Endothelial cell of umbilical vein (primary cell): ENCODE data around the gene STARD3NL. TPM values are rescaled to one million over a fixed set of nuclear protein-coding genes. Genes with fewer than 3 reads are reported as not detected.
A peak's percentile ranks its signal among the peaks of the same experiment; 100 is the strongest.

Experiments
- BruUV-seq: library from RNA; stranded (reverse); fragments of 400-500 nt; replicated peaks from 2 replicates; lab custom pipeline; 2021; lab: Mats Ljungman, UMichigan
- CTCF ChIA-PET: fragments of 300-600, 350-600 bp; sonication (Branson Sonifier 250); formaldehyde crosslinking; loops from one replicate; lab custom pipeline; 2021; ENCODE audit warnings: antibody characterized with exemption, inconsistent platforms; lab: Charles Lee
- POLR2A ChIA-PET: fragments of 300-600, 350-600 bp; sonication (Branson Sonifier 250); formaldehyde crosslinking; loops from one replicate; lab custom pipeline; 2021; ENCODE audit warnings: antibody characterized with exemption, inconsistent platforms; lab: Charles Lee
- DNase-seq: peaks from one replicate; pipeline ENCODE4 v3.0.0-alpha.2; 2011; ENCODE audit warnings: low read depth, low spot score
- FAIRE-seq: peaks from 2 replicates; lab custom pipeline; 2011; peaks lifted over from hg19 to GRCh38; lab: Jason Lieb, UNC
- H2AFZ ChIP-seq: 2 replicates; pipeline ENCODE4 v1.6.0; 2012; ENCODE audit warnings: low read depth, low read length, control low read depth, inconsistent platforms
- H3K27ac ChIP-seq: 2 replicates; pipeline ENCODE4 v1.5.1; 2011; ENCODE audit warnings: low read depth, mild to moderate bottlenecking, control low read depth, low read length, moderate library complexity; ENCODE audit not compliant: insufficient read depth
- H3K27me3 ChIP-seq, 2 experiments: 2 replicates each; pipeline versions ENCODE4 v1.6.0 to v1.6.1; 2011; ENCODE audit warnings: low read length in 2 of 2, mixed read lengths in 1 of 2; ENCODE audit not compliant: control insufficient read depth in 2 of 2, insufficient read depth in 2 of 2
- H3K36me3 ChIP-seq, 2 experiments: 2 replicates in 1 of 2; 3 replicates in 1 of 2; pipeline ENCODE4 v1.5.1; 2011; ENCODE audit warnings: low read length in 2 of 2, mild to moderate bottlenecking in 1 of 2, moderate library complexity in 1 of 2; ENCODE audit not compliant: control insufficient read depth in 2 of 2, insufficient read depth in 2 of 2; ENCODE audit errors: extremely low read depth in 1 of 2
- H3K4me1 ChIP-seq: 3 replicates; pipeline ENCODE4 v1.5.1; 2011; ENCODE audit warnings: mild to moderate bottlenecking, low read length; ENCODE audit not compliant: control insufficient read depth, insufficient read depth; ENCODE audit errors: extremely low read depth
- H3K4me2 ChIP-seq: 2 replicates; pipeline ENCODE4 v1.6.1; 2011; ENCODE audit warnings: low read length, control low read depth, mixed read lengths; ENCODE audit not compliant: insufficient read depth
- H3K4me3 ChIP-seq, 3 experiments: fragments of 200-600 bp in 1 of 3; sonication (generic), shearing (Covaris generic) in 1 of 3; replicated peaks in 1 of 3; 2 replicates each; pipeline ENCODE4 v1.5.1; 2011 to 2016; ENCODE audit warnings: control low read depth in 3 of 3, low read length in 3 of 3, mild to moderate bottlenecking in 2 of 3, inconsistent platforms in 1 of 3, low read depth in 1 of 3, moderate library complexity in 1 of 3; ENCODE audit not compliant: insufficient read depth in 1 of 3
- H3K79me2 ChIP-seq: 2 replicates; pipeline ENCODE4 v1.6.0; 2012; ENCODE audit warnings: low read length, inconsistent platforms; ENCODE audit not compliant: control insufficient read depth, insufficient read depth
- H3K9ac ChIP-seq: replicated peaks from 2 replicates; pipeline ENCODE3; 2011; ENCODE audit warnings: low read length, control low read depth; ENCODE audit not compliant: insufficient read depth; ENCODE audit errors: extremely low read depth
- H3K9me1 ChIP-seq: replicated peaks from 3 replicates; pipeline ENCODE4 v1.6.0; 2011; ENCODE audit warnings: mild to moderate bottlenecking, low read length; ENCODE audit not compliant: control insufficient read depth, insufficient read depth; ENCODE audit errors: extremely low read depth
- H3K9me3 ChIP-seq: replicated peaks from 2 replicates; pipeline ENCODE4 v1.5.1; 2012; ENCODE audit warnings: low read length, inconsistent platforms; ENCODE audit not compliant: control insufficient read depth, insufficient read depth
- H4K20me1 ChIP-seq: replicated peaks from 2 replicates; pipeline ENCODE3; 2011; ENCODE audit warnings: mild to moderate bottlenecking, low read length; ENCODE audit not compliant: control insufficient read depth, insufficient read depth; ENCODE audit errors: extremely low read depth
- EZH2 ChIP-seq: IDR thresholded peaks from 2 replicates; pipeline ENCODE4 v1.6.1; 2012; ENCODE audit warnings: borderline replicate concordance, low read depth, mild to moderate bottlenecking, moderate library complexity, low read length, inconsistent platforms; ENCODE audit not compliant: severe bottlenecking
- FOS ChIP-seq: IDR thresholded peaks from 2 replicates; pipeline ENCODE4 v1.6.1; 2011; ENCODE audit warnings: mild to moderate bottlenecking, low read length, moderate library complexity, borderline replicate concordance; ENCODE audit not compliant: insufficient read depth
- GATA2 ChIP-seq: IDR thresholded peaks from 2 replicates; pipeline ENCODE4 v1.7.0; 2011; ENCODE audit warnings: low read depth, mild to moderate bottlenecking, moderate library complexity, mixed read lengths, low read length; ENCODE audit not compliant: insufficient read length, insufficient read depth
- JUN ChIP-seq: IDR thresholded peaks from 2 replicates; pipeline ENCODE4 v1.6.1; 2011; ENCODE audit warnings: borderline replicate concordance, low read depth; ENCODE audit not compliant: insufficient read length, insufficient read depth
- MYC ChIP-seq: IDR thresholded peaks from one replicate; pipeline ENCODE4 v1.6.1; 2011; ENCODE audit warnings: mild to moderate bottlenecking, low read depth, low read length
- POLR2A ChIP-seq: IDR thresholded peaks from 2 replicates; pipeline ENCODE4 v1.6.1; 2012; ENCODE audit warnings: low read depth, mild to moderate bottlenecking, control low read depth, low read length
- POLR2AphosphoS5 ChIP-seq: IDR thresholded peaks from 2 replicates; pipeline ENCODE4 v1.6.1; 2012; ENCODE audit warnings: low read depth, mild to moderate bottlenecking, control low read depth, low read length, moderate library complexity; ENCODE audit not compliant: insufficient read depth
- dilution Hi-C: fragments of 300-500 bp; cut with MboI; formaldehyde crosslinking; loops from one replicate; pipeline ENCODE4 v1.15.0; 2019; ENCODE audit warnings: low sequenced_read_pairs; ENCODE audit not compliant: extremely low pct_ligation_motif_present
- intact Hi-C: fragments of 100-400 bp; cut with micrococcal nuclease; formaldehyde crosslinking; loops from one replicate; pipeline ENCODE4 v1.10.0; 2022
- polyA plus RNA-seq, 4 experiments: library from polyadenylated mRNA; depleted of rRNA in 3 of 4; stranded (reverse) in 3 of 4; unstranded in 1 of 4; fragments of >200 nt; gene quantifications; 2 replicates each; pipeline versions ENCODE4 v1.2.1 to v1.2.3, GENCODE V29; 2011 to 2012; ENCODE audit warnings: missing spikeins in 1 of 4
- total RNA-seq: library from RNA; stranded (reverse); gene quantifications from 2 replicates; pipeline ENCODE4 v1.2.3, GENCODE V29; 2021
- TF ChIP-seq, protein P1 (sequence below): IDR thresholded peaks from 2 replicates; pipeline ENCODE4 v1.6.1; 2011; ENCODE audit not compliant: insufficient read depth, insufficient read length
- TF ChIP-seq, protein P2 (sequence below), 2 donors: IDR thresholded peaks; 1 replicate in 1 of 2; 2 replicates in 1 of 2; pipeline ENCODE4 v1.5.1; 2011; ENCODE audit warnings: low read length in 2 of 2, mild to moderate bottlenecking in 2 of 2, moderate library complexity in 2 of 2, control low read depth in 1 of 2, inconsistent platforms in 1 of 2, low read depth in 1 of 2; ENCODE audit not compliant: insufficient read depth in 1 of 2; ENCODE audit errors: extremely low read depth in 1 of 2

Gene STARD3NL
- total and polyA plus RNA-seq, 2 donors (not counting 3 experiments of a cell fraction or from before 2014, with no cell fraction given): 52.8 to 73.6 TPM

DNA sequence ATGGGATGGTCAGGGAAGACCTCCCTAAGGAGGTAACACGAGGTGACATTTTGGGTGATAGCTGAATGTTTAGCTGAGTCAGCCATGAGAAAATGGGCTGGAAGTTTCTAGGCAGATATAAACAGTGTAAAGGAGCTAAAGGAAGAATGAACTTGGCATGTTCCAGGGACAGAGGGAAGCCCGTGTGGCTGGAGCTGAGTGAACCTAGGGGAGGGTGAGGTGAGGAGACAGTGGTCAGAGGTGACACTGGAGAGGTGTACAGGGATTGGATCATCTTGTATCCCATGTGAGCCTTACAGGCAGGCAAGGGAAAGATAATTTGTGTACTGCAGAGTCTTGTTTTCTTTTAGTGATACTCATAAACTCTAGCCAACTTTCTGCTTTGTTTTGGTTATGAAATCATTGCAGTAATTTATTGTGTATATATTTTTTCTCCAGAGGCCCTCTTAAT lies 1.8 kb downstream of the STARD3NL start:
- Histone ChIP-seq H3K27me3 (peaks cover 0 to 4% of the 10 kb centered on the region in 2 experiments), H4K20me1 (peaks cover 3% of the 10 kb centered on the region), H3K4me1 (peaks cover 34% of the 10 kb centered on the region), H3K27ac (peak overlapping the region; percentile 88), H3K79me2 (peaks cover 58% of the 10 kb centered on the region), H3K9me3 (no peaks in the 10 kb centered on the region), H3K9ac (peak overlapping the region; percentile 25), H3K36me3 (peaks cover 0 to 9% of the 10 kb centered on the region in 2 experiments), H3K4me3 (peak overlapping the region in 2 of 3 experiments; percentile 25 to 88), H2AFZ (no peak overlapping the region), H3K9me1 (no peaks in the 10 kb centered on the region), H3K4me2 (peak overlapping the region; percentile 94)
- ChIA-PET CTCF (interaction anchor here (1.1 to 5.7 kb wide), 8 partner anchors 14 to 194 kb away, joined by 3 to 62 read pairs (median 4); no protein-coding TSS in a partner anchor), POLR2A (interaction anchor here (1.3 kb wide), 1 partner anchor 36 kb away, joined by 3 read pairs; no protein-coding TSS in a partner anchor)
- no TSS peak for BruUV-seq
- dilution Hi-C loops (no loop called here), intact Hi-C loops (loop anchor here (2.0 kb wide), 1 partner anchor 139 kb away; no protein-coding TSS in a partner anchor)
- DNase-seq (peak; percentile 80), FAIRE-seq (no peak)
- TF ChIP-seq POLR2AphosphoS5: no peak
- TF ChIP-seq JUN: no peak
- TF ChIP-seq POLR2A: peak; percentile 35

DNA sequence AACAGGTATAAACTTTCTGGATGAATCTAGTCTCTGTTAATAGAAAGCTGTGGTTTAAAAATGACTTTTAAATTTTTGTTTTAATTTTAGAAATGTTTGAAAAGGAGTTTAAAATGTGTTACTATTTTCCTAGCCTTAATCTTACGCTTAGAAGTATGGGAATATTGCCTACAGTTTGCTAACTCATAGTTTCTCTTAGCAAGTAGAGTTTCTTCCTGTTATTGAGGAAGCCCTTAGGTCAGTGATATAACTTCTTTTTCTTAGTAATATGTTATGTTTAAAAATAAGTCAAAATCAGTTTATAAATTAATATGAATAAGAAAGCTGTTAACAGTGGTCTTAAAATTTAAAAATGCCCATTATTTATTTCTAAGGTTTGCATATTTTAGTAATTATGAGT lies 3.1 kb downstream of the STARD3NL start:
- intact Hi-C loops (no loop called here), dilution Hi-C loops (no loop called here)
- POLR2A ChIA-PET: no interaction called here
- peak; percentile 56 for DNase-seq
- CTCF ChIA-PET: interaction anchor here (0.9 to 5.7 kb wide), 4 partner anchors 15 to 187 kb away, joined by 3 to 62 read pairs (median 16); no protein-coding TSS in a partner anchor
- Histone ChIP-seq H3K27me3 (no peaks in the 10 kb centered on the region), H4K20me1 (peaks cover 3% of the 10 kb centered on the region), H3K9me1 (no peaks in the 10 kb centered on the region), H3K9me3 (no peaks in the 10 kb centered on the region), H3K79me2 (peaks cover 71% of the 10 kb centered on the region), H3K4me2 (peak overlapping the region; percentile 94), H3K9ac (no peak overlapping the region), H3K4me1 (peaks cover 37% of the 10 kb centered on the region), H3K27ac (no peak overlapping the region), H3K36me3 (peaks cover 0 to 9% of the 10 kb centered on the region in 2 experiments), H2AFZ (no peak overlapping the region), H3K4me3 (peak overlapping the region in 1 of 3 experiments; percentile 44)
- BruUV-seq: no TSS peak
- peak; percentile 33 for FAIRE-seq
- no peak for TF ChIP-seq EZH2
- TF ChIP-seq, protein P1, sequence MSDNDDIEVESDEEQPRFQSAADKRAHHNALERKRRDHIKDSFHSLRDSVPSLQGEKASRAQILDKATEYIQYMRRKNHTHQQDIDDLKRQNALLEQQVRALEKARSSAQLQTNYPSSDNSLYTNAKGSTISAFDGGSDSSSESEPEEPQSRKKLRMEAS: no peak
- TF ChIP-seq JUN: no peak
- no peak for TF ChIP-seq FOS
- TF ChIP-seq, protein P2, sequence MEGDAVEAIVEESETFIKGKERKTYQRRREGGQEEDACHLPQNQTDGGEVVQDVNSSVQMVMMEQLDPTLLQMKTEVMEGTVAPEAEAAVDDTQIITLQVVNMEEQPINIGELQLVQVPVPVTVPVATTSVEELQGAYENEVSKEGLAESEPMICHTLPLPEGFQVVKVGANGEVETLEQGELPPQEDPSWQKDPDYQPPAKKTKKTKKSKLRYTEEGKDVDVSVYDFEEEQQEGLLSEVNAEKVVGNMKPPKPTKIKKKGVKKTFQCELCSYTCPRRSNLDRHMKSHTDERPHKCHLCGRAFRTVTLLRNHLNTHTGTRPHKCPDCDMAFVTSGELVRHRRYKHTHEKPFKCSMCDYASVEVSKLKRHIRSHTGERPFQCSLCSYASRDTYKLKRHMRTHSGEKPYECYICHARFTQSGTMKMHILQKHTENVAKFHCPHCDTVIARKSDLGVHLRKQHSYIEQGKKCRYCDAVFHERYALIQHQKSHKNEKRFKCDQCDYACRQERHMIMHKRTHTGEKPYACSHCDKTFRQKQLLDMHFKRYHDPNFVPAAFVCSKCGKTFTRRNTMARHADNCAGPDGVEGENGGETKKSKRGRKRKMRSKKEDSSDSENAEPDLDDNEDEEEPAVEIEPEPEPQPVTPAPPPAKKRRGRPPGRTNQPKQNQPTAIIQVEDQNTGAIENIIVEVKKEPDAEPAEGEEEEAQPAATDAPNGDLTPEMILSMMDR (IDR thresholded peaks at IDR 0.05; ENCODE audit: extremely low read depth in 1 of 2, insufficient read depth in 1 of 2, low read depth in 1 of 2, low read length in 2 of 2): no peak
- TF ChIP-seq GATA2: no peak
- TF ChIP-seq POLR2AphosphoS5: no peak
- TF ChIP-seq MYC: no peak
- TF ChIP-seq POLR2A: no peak
